Endothelial cell of umbilical vein (primary cell): ENCODE data around the gene CD300C.

ENCODE experiments used
- CTCF ChIP-seq, 2 donors: IDR thresholded peaks; 1 replicate in 1 of 2; 2 replicates in 1 of 2; pipeline ENCODE4 v1.5.1; 2011; ENCODE audit warnings: low read length in 2 of 2, mild to moderate bottlenecking in 2 of 2, moderate library complexity in 2 of 2, control low read depth in 1 of 2, inconsistent platforms in 1 of 2, low read depth in 1 of 2; ENCODE audit not compliant: insufficient read depth in 1 of 2; ENCODE audit errors: extremely low read depth in 1 of 2
- EZH2 ChIP-seq: IDR thresholded peaks from 2 replicates; pipeline ENCODE4 v1.6.1; 2012; ENCODE audit warnings: borderline replicate concordance, low read depth, mild to moderate bottlenecking, moderate library complexity, low read length, inconsistent platforms; ENCODE audit not compliant: severe bottlenecking
- POLR2AphosphoS5 ChIP-seq: IDR thresholded peaks from 2 replicates; pipeline ENCODE4 v1.6.1; 2012; ENCODE audit warnings: low read depth, mild to moderate bottlenecking, control low read depth, low read length, moderate library complexity; ENCODE audit not compliant: insufficient read depth

GRCh38 chr17:74497471-74497870 is 48.4 kb downstream of the CD300C start:
- TF ChIP-seq CTCF (IDR thresholded peaks at IDR 0.05; ENCODE audit: extremely low read depth in 1 of 2, insufficient read depth in 1 of 2, low read depth in 1 of 2, low read length in 2 of 2) (no peak), EZH2 (no peak), POLR2AphosphoS5 (no peak)
